Measurements from ENCODE around the gene CPSF3.

DNA sequence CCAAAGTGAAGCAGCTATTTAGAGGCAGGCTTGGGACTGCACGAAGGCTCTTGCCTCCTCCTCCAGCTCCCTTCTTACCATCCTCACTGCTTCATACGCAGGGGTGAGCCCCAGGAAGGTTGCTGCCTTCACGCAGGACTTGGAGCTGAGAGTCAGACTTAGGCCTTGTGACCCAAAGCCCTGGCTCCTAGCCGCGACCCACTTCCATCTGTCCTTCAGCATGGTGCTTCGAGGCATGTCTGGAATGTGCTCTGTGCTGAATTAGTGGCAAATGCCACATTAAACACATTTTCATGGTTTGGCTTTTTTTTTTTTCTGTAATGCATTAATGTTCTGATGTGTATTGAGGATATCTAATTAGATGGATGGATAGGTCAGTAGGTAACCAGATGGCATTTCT is 37.6 kb upstream of the CPSF3 start:
- TF ChIP-seq, protein P1, sequence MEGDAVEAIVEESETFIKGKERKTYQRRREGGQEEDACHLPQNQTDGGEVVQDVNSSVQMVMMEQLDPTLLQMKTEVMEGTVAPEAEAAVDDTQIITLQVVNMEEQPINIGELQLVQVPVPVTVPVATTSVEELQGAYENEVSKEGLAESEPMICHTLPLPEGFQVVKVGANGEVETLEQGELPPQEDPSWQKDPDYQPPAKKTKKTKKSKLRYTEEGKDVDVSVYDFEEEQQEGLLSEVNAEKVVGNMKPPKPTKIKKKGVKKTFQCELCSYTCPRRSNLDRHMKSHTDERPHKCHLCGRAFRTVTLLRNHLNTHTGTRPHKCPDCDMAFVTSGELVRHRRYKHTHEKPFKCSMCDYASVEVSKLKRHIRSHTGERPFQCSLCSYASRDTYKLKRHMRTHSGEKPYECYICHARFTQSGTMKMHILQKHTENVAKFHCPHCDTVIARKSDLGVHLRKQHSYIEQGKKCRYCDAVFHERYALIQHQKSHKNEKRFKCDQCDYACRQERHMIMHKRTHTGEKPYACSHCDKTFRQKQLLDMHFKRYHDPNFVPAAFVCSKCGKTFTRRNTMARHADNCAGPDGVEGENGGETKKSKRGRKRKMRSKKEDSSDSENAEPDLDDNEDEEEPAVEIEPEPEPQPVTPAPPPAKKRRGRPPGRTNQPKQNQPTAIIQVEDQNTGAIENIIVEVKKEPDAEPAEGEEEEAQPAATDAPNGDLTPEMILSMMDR (IDR thresholded peaks at IDR 0.05 in 2 of 3, conservative IDR thresholded peaks at IDR 0.05 in 1 of 3; ENCODE audit: insufficient read depth in 2 of 3, low read depth in 1 of 3, low read length in 3 of 3) = no peak
- TF ChIP-seq MED1 (CRISPR knock-in tag; IDR thresholded peaks at IDR 0.05; ENCODE audit: borderline replicate concordance) = no peak
- TF ChIP-seq SRSF1 (IDR thresholded peaks at IDR 0.05; ENCODE audit: low read depth, low read length) = no peak
- TF ChIP-seq, protein P2, sequence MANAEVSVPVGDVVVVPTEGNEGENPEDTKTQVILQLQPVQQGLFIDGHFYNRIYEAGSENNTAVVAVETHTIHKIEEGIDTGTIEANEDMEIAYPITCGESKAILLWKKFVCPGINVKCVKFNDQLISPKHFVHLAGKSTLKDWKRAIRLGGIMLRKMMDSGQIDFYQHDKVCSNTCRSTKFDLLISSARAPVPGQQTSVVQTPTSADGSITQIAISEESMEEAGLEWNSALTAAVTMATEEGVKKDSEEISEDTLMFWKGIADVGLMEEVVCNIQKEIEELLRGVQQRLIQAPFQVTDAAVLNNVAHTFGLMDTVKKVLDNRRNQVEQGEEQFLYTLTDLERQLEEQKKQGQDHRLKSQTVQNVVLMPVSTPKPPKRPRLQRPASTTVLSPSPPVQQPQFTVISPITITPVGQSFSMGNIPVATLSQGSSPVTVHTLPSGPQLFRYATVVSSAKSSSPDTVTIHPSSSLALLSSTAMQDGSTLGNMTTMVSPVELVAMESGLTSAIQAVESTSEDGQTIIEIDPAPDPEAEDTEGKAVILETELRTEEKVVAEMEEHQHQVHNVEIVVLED (CRISPR knock-in tag; IDR thresholded peaks at IDR 0.05) = no peak
- no peak for TF ChIP-seq TCF7L2 (IDR thresholded peaks at IDR 0.05; ENCODE audit: low read depth, low read length)
- TF ChIP-seq CHD1 (IDR thresholded peaks at IDR 0.05; ENCODE audit: low read length) = no peak
- no peak for TF ChIP-seq ZFP1 (CRISPR knock-in tag; IDR thresholded peaks at IDR 0.05)
- TF ChIP-seq KLF13 (tag; IDR thresholded peaks at IDR 0.05; ENCODE audit: borderline replicate concordance, low read depth) = no peak
- TF ChIP-seq, protein P3, sequence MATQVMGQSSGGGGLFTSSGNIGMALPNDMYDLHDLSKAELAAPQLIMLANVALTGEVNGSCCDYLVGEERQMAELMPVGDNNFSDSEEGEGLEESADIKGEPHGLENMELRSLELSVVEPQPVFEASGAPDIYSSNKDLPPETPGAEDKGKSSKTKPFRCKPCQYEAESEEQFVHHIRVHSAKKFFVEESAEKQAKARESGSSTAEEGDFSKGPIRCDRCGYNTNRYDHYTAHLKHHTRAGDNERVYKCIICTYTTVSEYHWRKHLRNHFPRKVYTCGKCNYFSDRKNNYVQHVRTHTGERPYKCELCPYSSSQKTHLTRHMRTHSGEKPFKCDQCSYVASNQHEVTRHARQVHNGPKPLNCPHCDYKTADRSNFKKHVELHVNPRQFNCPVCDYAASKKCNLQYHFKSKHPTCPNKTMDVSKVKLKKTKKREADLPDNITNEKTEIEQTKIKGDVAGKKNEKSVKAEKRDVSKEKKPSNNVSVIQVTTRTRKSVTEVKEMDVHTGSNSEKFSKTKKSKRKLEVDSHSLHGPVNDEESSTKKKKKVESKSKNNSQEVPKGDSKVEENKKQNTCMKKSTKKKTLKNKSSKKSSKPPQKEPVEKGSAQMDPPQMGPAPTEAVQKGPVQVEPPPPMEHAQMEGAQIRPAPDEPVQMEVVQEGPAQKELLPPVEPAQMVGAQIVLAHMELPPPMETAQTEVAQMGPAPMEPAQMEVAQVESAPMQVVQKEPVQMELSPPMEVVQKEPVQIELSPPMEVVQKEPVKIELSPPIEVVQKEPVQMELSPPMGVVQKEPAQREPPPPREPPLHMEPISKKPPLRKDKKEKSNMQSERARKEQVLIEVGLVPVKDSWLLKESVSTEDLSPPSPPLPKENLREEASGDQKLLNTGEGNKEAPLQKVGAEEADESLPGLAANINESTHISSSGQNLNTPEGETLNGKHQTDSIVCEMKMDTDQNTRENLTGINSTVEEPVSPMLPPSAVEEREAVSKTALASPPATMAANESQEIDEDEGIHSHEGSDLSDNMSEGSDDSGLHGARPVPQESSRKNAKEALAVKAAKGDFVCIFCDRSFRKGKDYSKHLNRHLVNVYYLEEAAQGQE (IDR thresholded peaks at IDR 0.05; ENCODE audit: borderline replicate concordance) = no peak
- TF ChIP-seq, protein P3 (CRISPR knock-in tag; IDR thresholded peaks at IDR 0.05; ENCODE audit: low read depth) = no peak
- TF ChIP-seq JUNB (CRISPR knock-in tag; conservative IDR thresholded peaks at IDR 0.05) = no peak
